Neural progenitor cell (in vitro differentiated cells): ENCODE results near the gene ZFAND6.

ENCODE experiments used
- CTCF ChIP-seq: fragments of 200-600 bp; sonication (generic); IDR thresholded peaks from 2 replicates; pipeline ENCODE4 v1.5.1; 2017; ENCODE audit warnings: antibody characterized with exemption, mild to moderate bottlenecking
- EZH2 ChIP-seq: fragments of 200-600 bp; sonication (generic); IDR thresholded peaks from 2 replicates; pipeline ENCODE4 v1.6.1; 2017; ENCODE audit warnings: antibody characterized with exemption, mild to moderate bottlenecking, moderate library complexity

- TF ChIP-seq CTCF = no peak
- no peak for TF ChIP-seq EZH2
Observed at GRCh38 chr15:80151148-80151547, 91.7 kb downstream of the ZFAND6 start.
